Measurements from ENCODE around the gene OSBPL5.
A peak's percentile ranks its signal among the peaks of the same experiment; 100 is the strongest.

OSBPL5 gene

GRCh38 chr11:3148990-3149851, 15.9 kb downstream of the OSBPL5 start:
- no peak for DNase-seq (ENCODE audit: low spot score)

- DNase-seq (ENCODE audit: low spot score) = no peak
These were observed 16.7 kb downstream of the OSBPL5 start for GRCh38 chr11:3148255-3148989.

- no peak for DNase-seq (ENCODE audit: low spot score)
These were observed 17.5 kb downstream of the OSBPL5 start for GRCh38 chr11:3147626-3148025.

GRCh38 chr11:3147257-3147619, 17.9 kb downstream of the OSBPL5 start:
- DNase-seq (ENCODE audit: low spot score) = no peak

- DNase-seq (ENCODE audit: low spot score) = no peak
These were observed 18.4 kb downstream of the OSBPL5 start for GRCh38 chr11:3146612-3147256.

GRCh38 chr11:3145206-3145520, 19.9 kb downstream of the OSBPL5 start:
- DNase-seq (ENCODE audit: low spot score) = no peak

- no peak for DNase-seq (ENCODE audit: low spot score)
These were observed 20.6 kb downstream of the OSBPL5 start for GRCh38 chr11:3144296-3145205.

- no peak for DNase-seq (ENCODE audit: low spot score)
These were observed 21.8 kb downstream of the OSBPL5 start for GRCh38 chr11:3143136-3143880.

GRCh38 chr11:3140291-3140603, 24.9 kb downstream of the OSBPL5 start:
- DNase-seq (ENCODE audit: low spot score) = no peak

GRCh38 chr11:3139481-3140290, 25.4 kb downstream of the OSBPL5 start:
- no peak for DNase-seq (ENCODE audit: low spot score)

GRCh38 chr11:3139086-3139440, 26.0 kb downstream of the OSBPL5 start:
- no peak for DNase-seq (ENCODE audit: low spot score)

GRCh38 chr11:3138178-3139085, 26.7 kb downstream of the OSBPL5 start:
- DNase-seq (ENCODE audit: low spot score) = no peak

GRCh38 chr11:3137486-3138177, 27.5 kb downstream of the OSBPL5 start:
- no peak for DNase-seq (ENCODE audit: low spot score)

- DNase-seq (ENCODE audit: low spot score) = peak; percentile 10
These were observed 28.3 kb downstream of the OSBPL5 start for GRCh38 chr11:3136546-3137455.

GRCh38 chr11:3135481-3136440, 29.3 kb downstream of the OSBPL5 start:
- peak; percentile 3 for DNase-seq (ENCODE audit: low spot score)

- no peak for DNase-seq (ENCODE audit: low spot score)
These were observed 30.2 kb downstream of the OSBPL5 start for GRCh38 chr11:3134651-3135480.

Data from CD4-positive, alpha-beta T cell treated with Interleukin-2 at 100 ng/mL for 4 hours (primary cell).